Muscle of leg (tissue), 11 donors: ENCODE data around the gene ZSWIM5. TPM values are rescaled to one million over a fixed set of nuclear protein-coding genes. Genes with fewer than 3 reads are reported as not detected.
"Not testable (repeated sequence)": the region's sequence is repeated elsewhere in the genome, so short reads cannot be mapped to it uniquely, and the experiment has no call there.

Source experiments
- DNase-seq: peaks from one replicate; pipeline ENCODE4 v3.0.0; 2013
- H3K27ac ChIP-seq: one replicate; pipeline ENCODE4 v1.5.1; 2013; ENCODE audit warnings: mild to moderate bottlenecking, low read length, control low read depth
- H3K27me3 ChIP-seq: one replicate; pipeline ENCODE4 v1.6.1; 2013; ENCODE audit warnings: low read length; ENCODE audit not compliant: control insufficient read depth, insufficient read depth
- H3K36me3 ChIP-seq: one replicate; pipeline ENCODE4 v1.6.1; 2013; ENCODE audit warnings: low read length; ENCODE audit not compliant: control insufficient read depth, insufficient read depth
- H3K4me1 ChIP-seq: one replicate; pipeline ENCODE4 v1.6.1; 2013; ENCODE audit warnings: low read length; ENCODE audit not compliant: control insufficient read depth, insufficient read depth
- H3K4me3 ChIP-seq: one replicate; pipeline ENCODE4 v1.5.1; 2013; ENCODE audit warnings: low read length, control low read depth
- H3K9me3 ChIP-seq: replicated peaks from 2 replicates; pipeline ENCODE4 v1.6.1; 2013; ENCODE audit warnings: low read depth, low read length; ENCODE audit not compliant: control insufficient read depth
- WGBS: methylation state at CpG from one replicate; pipeline ENCODE4 v1.1.5; 2013; ENCODE audit warnings: missing lambda C conversion rate; ENCODE audit not compliant: insufficient coverage; 5-methylcytosine and 5-hydroxymethylcytosine counted together
- polyA plus RNA-seq, 8 donors: library from polyadenylated mRNA; unstranded; fragments of 120-200 nt; gene quantifications; one replicate each; pipeline versions ENCODE4 v1.2.1 to v1.2.3, GENCODE V29; 2013; ENCODE audit warnings: inconsistent platforms in 1 of 8, low replicate concordance in 1 of 8; ENCODE audit not compliant: insufficient read length in 8 of 8, insufficient read depth in 1 of 8
- total RNA-seq: library from RNA; stranded (reverse); fragments of 120-200 nt; gene quantifications from one replicate; pipeline ENCODE4 v1.2.4, GENCODE V29; 2013

The ZSWIM5 gene
- total and polyA plus RNA-seq, 9 donors = 0.25 to 1.0 (median 0.47) TPM

DNA sequence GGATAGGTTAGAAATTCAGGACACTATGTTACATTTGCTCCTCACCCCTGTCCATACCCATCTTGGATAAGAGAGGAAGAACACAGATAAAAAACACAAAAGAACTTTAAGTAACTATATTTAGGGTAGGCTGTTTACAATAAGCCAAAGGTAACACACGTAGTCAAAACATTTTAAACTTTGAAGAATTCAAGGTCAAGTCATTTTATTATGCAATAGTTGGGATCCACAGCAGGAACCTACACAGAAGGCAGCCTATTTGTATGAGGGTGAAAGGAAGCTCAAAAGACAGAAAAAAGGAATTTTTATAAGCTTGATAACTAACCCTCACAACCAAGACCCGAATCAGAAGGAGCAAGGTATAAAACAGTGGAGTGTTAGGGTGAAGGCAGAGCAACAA, 89.6 kb downstream of the ZSWIM5 start:
- H3K27ac ChIP-seq = no peak overlapping the region
- no peaks in the 10 kb centered on the region for H3K4me1 ChIP-seq
- H3K27me3 ChIP-seq = no peaks in the 10 kb centered on the region
- H3K4me3 ChIP-seq = no peak overlapping the region
- H3K36me3 ChIP-seq = no peaks in the 10 kb centered on the region
- WGBS = no CpG with 5 or more reads among the region's 2 CpGs
- no peaks in the 10 kb centered on the region for H3K9me3 ChIP-seq
- no peak for DNase-seq

GRCh38 chr1:45116340-45116739, 90.1 kb downstream of the ZSWIM5 start:
- no peaks in the 10 kb centered on the region for H3K27me3 ChIP-seq
- H3K4me1 ChIP-seq = no peaks in the 10 kb centered on the region
- H3K4me3 ChIP-seq = no peak overlapping the region
- DNase-seq = no peak
- no peaks in the 10 kb centered on the region for H3K9me3 ChIP-seq
- no peaks in the 10 kb centered on the region for H3K36me3 ChIP-seq
- no CpG with 5 or more reads among the region's 1 CpG for WGBS
- no peak overlapping the region for H3K27ac ChIP-seq

- DNase-seq, H3K27ac ChIP-seq, H3K36me3 ChIP-seq, H3K4me1 ChIP-seq, H3K4me3 ChIP-seq, H3K27me3 ChIP-seq, H3K9me3 ChIP-seq: not testable (repeated sequence)
- WGBS = 98% methylated on average over 22 of the region's 33 CpGs
Measured at GRCh38 chr1:45115198-45115597, 91.2 kb downstream of the ZSWIM5 start.

DNA sequence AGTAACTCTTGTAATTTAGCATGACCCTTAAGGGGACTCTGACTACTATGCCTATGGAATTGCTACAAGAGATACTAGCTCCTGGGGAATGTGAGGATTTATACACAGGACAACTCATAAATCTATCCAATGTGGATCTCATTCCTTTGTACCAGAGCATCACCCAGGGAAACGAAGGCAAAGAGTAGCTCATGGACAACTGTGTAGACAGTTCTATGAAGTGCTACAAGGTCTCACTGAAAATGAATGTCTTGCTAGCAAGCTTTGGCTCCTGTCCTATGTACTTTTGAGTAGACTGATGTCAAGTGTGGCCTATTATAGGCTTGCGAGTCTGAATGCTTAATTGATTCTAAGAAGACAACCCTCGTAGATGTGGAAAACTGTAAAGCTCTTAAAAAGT, 93.7 kb downstream of the ZSWIM5 start:
- no peaks in the 10 kb centered on the region for H3K36me3 ChIP-seq

DNA sequence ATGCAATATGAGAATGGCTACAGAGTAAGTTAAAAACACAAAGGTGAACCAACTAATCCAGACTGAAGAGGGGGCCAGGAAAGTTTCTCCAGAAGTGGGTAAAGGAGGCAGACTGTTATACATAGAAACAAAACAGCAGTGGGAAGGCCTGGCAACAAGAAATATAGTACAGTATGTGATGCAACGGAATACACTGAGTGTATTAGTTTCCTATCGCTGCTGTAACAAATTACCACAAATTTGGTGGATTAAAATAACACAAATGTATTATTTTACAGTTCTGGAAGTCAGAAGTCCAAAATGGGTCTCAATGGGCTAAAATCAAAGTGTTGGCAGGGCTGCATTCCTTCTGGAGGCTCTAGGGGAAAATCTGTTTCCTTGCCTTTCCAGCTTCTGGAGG, 95.2 kb downstream of the ZSWIM5 start:
- Histone ChIP-seq H3K27me3 (peaks cover 2% of the 10 kb centered on the region), H3K36me3 (no peaks in the 10 kb centered on the region), H3K9me3 (peaks cover 2% of the 10 kb centered on the region), H3K27ac (no peak overlapping the region), H3K4me1 (no peaks in the 10 kb centered on the region), H3K4me3 (no peak overlapping the region)
- no peak for DNase-seq
- no CpG with 5 or more reads among the region's 2 CpGs for WGBS

More for the DNA sequence above, 93.7 kb downstream of the ZSWIM5 start:
- Histone ChIP-seq H3K27ac (no peak overlapping the region), H3K4me3 (no peak overlapping the region), H3K4me1 (no peaks in the 10 kb centered on the region), H3K27me3 (peaks cover 2% of the 10 kb centered on the region), H3K9me3 (no peaks in the 10 kb centered on the region)
- DNase-seq = no peak
- no CpG with 5 or more reads among the region's 3 CpGs for WGBS

DNA sequence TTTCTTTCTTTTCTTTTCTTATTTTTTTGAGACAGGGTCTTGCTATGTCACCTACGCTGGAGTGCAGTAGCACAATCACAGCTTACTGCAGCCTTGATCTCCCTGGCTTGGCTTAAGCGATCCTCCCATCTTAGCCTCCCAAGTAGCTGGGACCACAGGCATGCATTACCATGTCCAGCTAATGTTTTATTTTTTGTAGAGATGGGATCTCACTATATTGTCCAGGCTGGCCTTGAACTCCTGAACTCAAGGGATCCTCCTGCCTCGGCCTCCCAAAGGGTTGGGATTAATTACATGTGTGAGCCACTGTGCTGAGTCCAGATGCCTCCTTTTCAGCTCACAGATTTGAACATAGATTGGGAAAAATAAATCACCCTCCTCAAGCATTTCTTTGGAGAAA, 98.6 kb downstream of the ZSWIM5 start:
- WGBS = 86% methylated on average over 1 of the region's 3 CpGs
- no peak for DNase-seq

GRCh38 chr1:45106864-45107263, 99.5 kb downstream of the ZSWIM5 start:
- not testable (repeated sequence) for H3K27me3 ChIP-seq, DNase-seq, H3K36me3 ChIP-seq, H3K4me1 ChIP-seq, H3K4me3 ChIP-seq, H3K27ac ChIP-seq, H3K9me3 ChIP-seq
- WGBS = no CpG with 5 or more reads among the region's 6 CpGs

More for the DNA sequence above, 98.6 kb downstream of the ZSWIM5 start:
- Histone ChIP-seq H3K36me3 (no peaks in the 10 kb centered on the region), H3K27ac (no peak overlapping the region), H3K9me3 (peaks cover 3% of the 10 kb centered on the region), H3K4me3 (no peak overlapping the region), H3K27me3 (peaks cover 2% of the 10 kb centered on the region), H3K4me1 (no peaks in the 10 kb centered on the region)

DNA sequence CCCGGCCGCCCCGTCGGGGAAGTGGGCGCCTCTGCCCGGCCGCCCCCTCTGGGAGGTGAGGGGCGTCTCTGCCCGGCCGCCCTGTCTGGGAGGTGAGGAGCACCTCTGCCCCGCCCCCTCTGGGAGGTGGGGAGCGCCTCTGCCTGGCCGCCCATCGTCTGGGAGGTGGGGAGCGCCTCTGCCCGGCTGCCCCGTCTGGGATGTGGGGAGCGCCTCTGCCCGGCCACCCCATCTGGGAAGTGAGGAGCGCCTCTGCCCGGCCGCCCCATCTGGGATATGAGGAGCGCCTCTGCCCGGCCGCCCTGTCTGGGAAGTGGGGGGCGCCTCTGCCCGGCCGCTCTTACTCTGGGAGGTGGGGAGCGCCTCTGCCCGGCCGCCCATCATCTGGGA, 100.3 kb downstream of the ZSWIM5 start:
- not testable (repeated sequence) for H3K36me3 ChIP-seq, H3K4me1 ChIP-seq, H3K4me3 ChIP-seq, DNase-seq, H3K9me3 ChIP-seq, H3K27me3 ChIP-seq, H3K27ac ChIP-seq
- 97% methylated on average over 18 of the region's 31 CpGs for WGBS

- not testable (repeated sequence) for H3K4me3 ChIP-seq, H3K4me1 ChIP-seq, H3K27ac ChIP-seq, H3K36me3 ChIP-seq, H3K9me3 ChIP-seq, DNase-seq, H3K27me3 ChIP-seq
- WGBS = 96% methylated on average over 29 of the region's 43 CpGs
Measured at GRCh38 chr1:45105486-45106155, 100.8 kb downstream of the ZSWIM5 start.

GRCh38 chr1:45103534-45103933, 102.9 kb downstream of the ZSWIM5 start:
- no peak for DNase-seq
- no peaks in the 10 kb centered on the region for H3K4me1 ChIP-seq
- no peak overlapping the region for H3K27ac ChIP-seq
- no peak overlapping the region for H3K4me3 ChIP-seq
- H3K27me3 ChIP-seq = peaks cover 2% of the 10 kb centered on the region
- no peaks in the 10 kb centered on the region for H3K36me3 ChIP-seq
- peaks cover 3% of the 10 kb centered on the region for H3K9me3 ChIP-seq

DNA sequence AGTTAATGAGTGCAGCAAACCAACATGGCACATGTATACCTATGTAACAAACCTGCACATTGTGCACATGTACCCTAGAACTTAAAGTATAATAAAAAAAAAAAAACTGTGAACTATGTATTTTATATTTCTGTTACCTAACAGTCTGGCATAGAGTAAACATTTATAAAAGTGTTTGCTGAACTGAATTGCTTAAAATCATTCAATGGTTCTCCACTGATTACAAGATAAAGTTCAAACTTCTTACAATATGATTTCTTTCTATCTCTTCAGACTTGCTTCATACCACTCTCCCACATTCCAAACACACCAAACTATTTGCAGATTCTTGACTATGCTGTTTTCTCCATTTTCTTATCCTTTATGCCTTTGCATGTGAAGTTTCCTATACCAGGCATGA, 104.5 kb downstream of the ZSWIM5 start:
- H3K9me3 ChIP-seq = peaks cover 3% of the 10 kb centered on the region
- no peaks in the 10 kb centered on the region for H3K4me1 ChIP-seq
- DNase-seq = no peak
- no peak overlapping the region for H3K27ac ChIP-seq
- H3K36me3 ChIP-seq = no peaks in the 10 kb centered on the region
- H3K4me3 ChIP-seq = no peak overlapping the region
- no peaks in the 10 kb centered on the region for H3K27me3 ChIP-seq
